GM23248 (cell line): ENCODE results near the gene AGO4. TPM values are rescaled to one million over a fixed set of nuclear protein-coding genes. Genes with fewer than 3 reads are reported as not detected.
A peak's percentile ranks its signal among the peaks of the same experiment; 100 is the strongest.
"Not testable (repeated sequence)": the region's sequence is repeated elsewhere in the genome, so short reads cannot be mapped to it uniquely, and the experiment has no call there.

Experiments used
- DNase-seq: peaks from one replicate; pipeline ENCODE4 v3.0.0-alpha.2; 2015
- H2AFZ ChIP-seq: fragments of 200-600 bp; sonication (generic); 2 replicates; pipeline ENCODE4 v1.6.1; 2016; ENCODE audit warnings: antibody characterized with exemption
- H3F3A ChIP-seq: fragments of 200-600 bp; sonication (generic); 2 replicates; pipeline ENCODE4 v1.6.1; 2016; ENCODE audit warnings: mild to moderate bottlenecking, antibody characterized with exemption, mixed run types; ENCODE audit not compliant: insufficient read depth
- H3K27ac ChIP-seq: fragments of 200-600 bp; sonication (generic); 2 replicates; pipeline ENCODE4 v1.5.1; 2016; ENCODE audit warnings: mild to moderate bottlenecking
- H3K27me3 ChIP-seq: fragments of 200-600 bp; sonication (generic); replicated peaks from 2 replicates; pipeline ENCODE4 v1.6.1; 2016; ENCODE audit warnings: mild to moderate bottlenecking; ENCODE audit not compliant: insufficient read depth
- H3K36me3 ChIP-seq: fragments of 200-600 bp; sonication (generic); 2 replicates; pipeline ENCODE4 v1.6.1; 2016; ENCODE audit warnings: low read depth, mild to moderate bottlenecking
- H3K4me1 ChIP-seq: fragments of 200-600 bp; sonication (generic); 2 replicates; pipeline ENCODE4 v1.6.1; 2016; ENCODE audit warnings: mild to moderate bottlenecking; ENCODE audit not compliant: insufficient read depth
- H3K4me2 ChIP-seq: fragments of 200-600 bp; sonication (generic); one replicate; pipeline ENCODE4 v1.6.1; 2016; ENCODE audit warnings: mild to moderate bottlenecking; ENCODE audit not compliant: unreplicated experiment
- H3K4me3 ChIP-seq: fragments of 200-600 bp; sonication (generic); 2 replicates; pipeline ENCODE4 v1.5.1; 2016; ENCODE audit warnings: mild to moderate bottlenecking
- H3K79me2 ChIP-seq: fragments of 200-600 bp; sonication (generic); 2 replicates; pipeline ENCODE4 v1.6.1; 2016; ENCODE audit warnings: mild to moderate bottlenecking; ENCODE audit not compliant: insufficient read depth
- H3K9ac ChIP-seq: fragments of 200-600 bp; sonication (generic); 2 replicates; pipeline ENCODE4 v1.6.1; 2016; ENCODE audit warnings: mild to moderate bottlenecking
- H3K9me2 ChIP-seq: fragments of 200-600 bp; sonication (generic); 2 replicates; pipeline ENCODE4 v1.6.1; 2016; ENCODE audit warnings: mixed run types, mild to moderate bottlenecking, moderate library complexity; ENCODE audit not compliant: insufficient read depth
- H3K9me3 ChIP-seq: fragments of 200-600 bp; sonication (generic); one replicate; pipeline ENCODE4 v1.6.1; 2017; ENCODE audit warnings: low read depth
- H4K20me1 ChIP-seq: fragments of 200-600 bp; sonication (generic); 2 replicates; pipeline ENCODE4 v1.6.0; 2016; ENCODE audit not compliant: insufficient read depth
- EZH2 ChIP-seq: fragments of 200-600 bp; sonication (generic); IDR thresholded peaks from 2 replicates; pipeline ENCODE4 v1.6.1; 2018; ENCODE audit warnings: antibody characterized with exemption, mild to moderate bottlenecking; ENCODE audit not compliant: insufficient read depth, poor library complexity, severe bottlenecking
- EZH2phosphoT487 ChIP-seq: fragments of 200-600 bp; sonication (generic); IDR thresholded peaks from 2 replicates; pipeline ENCODE4 v1.6.1; 2018; ENCODE audit warnings: antibody characterized with exemption, moderate library complexity, mild to moderate bottlenecking, low read depth; ENCODE audit not compliant: insufficient read depth
- WGBS, 2 experiments: methylation state at CpG; one replicate each; pipeline ENCODE4 v1.1.6; 2015 to 2017; ENCODE audit warnings: low lambda C conversion rate in 2 of 2, low coverage in 1 of 2; ENCODE audit errors: missing lambda C conversion rate in 2 of 2; 5-methylcytosine and 5-hydroxymethylcytosine counted together
- in situ Hi-C: fragments of 300-500 bp; cut with MboI; formaldehyde crosslinking; loops from 2 replicates; pipeline ENCODE4 v1.15.0; 2020
- polyA plus RNA-seq: library from polyadenylated mRNA; unstranded; fragments of >200 nt; fragmentation: Nextera tagmentation; extraction: Ambion mirVana; gene quantifications from 2 replicates; pipeline ENCODE4 v1.2.1, GENCODE V29; 2016
- total RNA-seq: library from RNA; depleted of rRNA; stranded (reverse); fragments of >200 nt; shearing (Covaris generic); gene quantifications from 2 replicates; pipeline ENCODE4 v1.2.3, GENCODE V29; 2014

The AGO4 gene
- total and polyA plus RNA-seq, 2 experiments from 2014 or later: 4.4 to 6.4 TPM

- no peaks in the 10 kb centered on the region for H3K27me3 ChIP-seq
- H3K4me3 ChIP-seq: peak overlapping the region; percentile 74
- peaks cover 16% of the 10 kb centered on the region for H3K4me1 ChIP-seq
- peak overlapping the region; percentile 58 for H3K27ac ChIP-seq
- H3K9me2 ChIP-seq: no peaks in the 10 kb centered on the region
- H3K79me2 ChIP-seq: peaks cover 51% of the 10 kb centered on the region
- WGBS, 2 experiments: 0 to 4% methylated on average over 24 to 27 of the region's 49 CpGs
- TF ChIP-seq EZH2: no peak
- no peak for TF ChIP-seq EZH2phosphoT487
- no peaks in the 10 kb centered on the region for H3K36me3 ChIP-seq
- peak overlapping the region; percentile 89 for H2AFZ ChIP-seq
- H3K9me3 ChIP-seq: no peaks in the 10 kb centered on the region
- H3K9ac ChIP-seq: peak overlapping the region; percentile 91
- H3K4me2 ChIP-seq: peak overlapping the region; percentile 79
- DNase-seq: peak; percentile 60
- H3F3A ChIP-seq: peaks cover 13% of the 10 kb centered on the region
- in situ Hi-C loops: no loop called here
- H4K20me1 ChIP-seq: no peaks in the 10 kb centered on the region
Measured at GRCh38 chr1:35808450-35809113, 766 bp downstream of the AGO4 start.

GRCh38 chr1:35809114-35810095, 1.6 kb downstream of the AGO4 start:
- Histone ChIP-seq H3K4me2 (peak overlapping the region; percentile 79), H3K79me2 (peaks cover 58% of the 10 kb centered on the region), H4K20me1 (no peaks in the 10 kb centered on the region), H3K27ac (peak overlapping the region; percentile 58), H3K9me2 (no peaks in the 10 kb centered on the region), H3K9me3 (no peaks in the 10 kb centered on the region), H3K4me1 (peaks cover 16% of the 10 kb centered on the region), H3K9ac (peak overlapping the region; percentile 91), H2AFZ (peak overlapping the region; percentile 89), H3F3A (peaks cover 13% of the 10 kb centered on the region), H3K27me3 (no peaks in the 10 kb centered on the region), H3K4me3 (peak overlapping the region; percentile 74), H3K36me3 (no peaks in the 10 kb centered on the region)
- TF ChIP-seq EZH2 (no peak), EZH2phosphoT487 (no peak)
- in situ Hi-C loops: no loop called here
- DNase-seq: peak; percentile 4
- 28 to 29% methylated on average over 7 of the region's 7 CpGs for WGBS, 2 experiments

- no peaks in the 10 kb centered on the region for H3K9me2 ChIP-seq
- H3K4me1 ChIP-seq: peaks cover 16% of the 10 kb centered on the region
- no peaks in the 10 kb centered on the region for H3K9me3 ChIP-seq
- DNase-seq: peak; percentile 78
- peaks cover 13% of the 10 kb centered on the region for H3F3A ChIP-seq
- no peaks in the 10 kb centered on the region for H4K20me1 ChIP-seq
- peak overlapping the region; percentile 27; the same call in 1 of the 2 replicates for H3K27ac ChIP-seq
- 51 to 56% methylated on average over 2 of the region's 2 CpGs for WGBS, 2 experiments
- no peak overlapping the region for H2AFZ ChIP-seq
- no peaks in the 10 kb centered on the region for H3K36me3 ChIP-seq
- H3K4me3 ChIP-seq: peak overlapping the region; percentile 74; the same call in 1 of the 2 replicates
- in situ Hi-C loops: no loop called here
- TF ChIP-seq EZH2phosphoT487: no peak
- no peak for TF ChIP-seq EZH2
- peaks cover 67% of the 10 kb centered on the region for H3K79me2 ChIP-seq
- no peak overlapping the region for H3K9ac ChIP-seq
- peak overlapping the region; percentile 79 for H3K4me2 ChIP-seq
- H3K27me3 ChIP-seq: no peaks in the 10 kb centered on the region
Measured at GRCh38 chr1:35810096-35810881, 2.5 kb downstream of the AGO4 start.

GRCh38 chr1:35812754-35813153, 4.9 kb downstream of the AGO4 start:
- H3K9me2 ChIP-seq, H3K27me3 ChIP-seq, H4K20me1 ChIP-seq, H3K4me2 ChIP-seq, H3K9ac ChIP-seq, H3K9me3 ChIP-seq, in situ Hi-C loops, H3K36me3 ChIP-seq, H3K4me3 ChIP-seq, DNase-seq, H3K27ac ChIP-seq, H2AFZ ChIP-seq: not testable (repeated sequence)
- H3F3A ChIP-seq: peaks cover 13% of the 10 kb centered on the region
- peaks cover 91% of the 10 kb centered on the region for H3K79me2 ChIP-seq
- H3K4me1 ChIP-seq: peaks cover 16% of the 10 kb centered on the region
- whole genome bisulfite sequencing, 2 experiments: 98 to 99% methylated on average over 5 of the region's 5 CpGs
